Loucy (cell line): ENCODE measurements around the gene B3GALT6.

Experiments
- H2AFZ ChIP-seq: fragments of 200-600 bp; sonication (generic); 2 replicates; pipeline ENCODE4 v1.6.0; 2016; ENCODE audit warnings: antibody characterized with exemption, mild to moderate bottlenecking, low read length, moderate library complexity
- H3F3A ChIP-seq: fragments of 200-600 bp; 2 replicates; pipeline ENCODE4 v1.6.0; 2016; ENCODE audit warnings: antibody characterized with exemption, low read depth, mild to moderate bottlenecking
- H3K27me3 ChIP-seq: fragments of 200-600 bp; sonication (generic); 2 replicates; pipeline ENCODE4 v1.6.1; 2014; ENCODE audit warnings: low read length, mild to moderate bottlenecking; ENCODE audit not compliant: insufficient read depth, poor library complexity, severe bottlenecking
- H3K36me3 ChIP-seq: fragments of 200-600 bp; sonication (generic); 2 replicates; pipeline ENCODE4 v1.6.1; 2016; ENCODE audit warnings: low read length; ENCODE audit not compliant: insufficient read depth
- H3K4me1 ChIP-seq: fragments of 200-600 bp; sonication (generic); 2 replicates; pipeline ENCODE4 v1.5.1; 2014; ENCODE audit warnings: low read length, mild to moderate bottlenecking; ENCODE audit not compliant: insufficient read depth, poor library complexity, severe bottlenecking
- H3K4me2 ChIP-seq: fragments of 200-600 bp; sonication (generic); 2 replicates; pipeline ENCODE4 v1.6.0; 2014; ENCODE audit warnings: antibody characterized with exemption, low read length, low read depth, mild to moderate bottlenecking; ENCODE audit not compliant: poor library complexity, severe bottlenecking
- H3K4me3 ChIP-seq: fragments of 200-600 bp; sonication (generic); 2 replicates; pipeline ENCODE4 v1.5.1; 2014; ENCODE audit warnings: low read length, mild to moderate bottlenecking, mixed read lengths; ENCODE audit not compliant: poor library complexity, severe bottlenecking
- H3K79me2 ChIP-seq: fragments of 200-600 bp; sonication (generic); 2 replicates; pipeline ENCODE4 v1.6.1; 2014; ENCODE audit warnings: low read length; ENCODE audit not compliant: insufficient read depth
- H3K9ac ChIP-seq: fragments of 200-600 bp; sonication (generic); 2 replicates; pipeline ENCODE4 v1.6.0; 2014; ENCODE audit warnings: mild to moderate bottlenecking, low read depth, low read length, moderate library complexity; ENCODE audit not compliant: poor library complexity, severe bottlenecking
- H3K9me2 ChIP-seq: fragments of 200-600 bp; sonication (generic); replicated peaks from 2 replicates; pipeline ENCODE4 v1.6.1; 2016; ENCODE audit warnings: low read depth, low read length, mixed read lengths
- H3K9me3 ChIP-seq: fragments of 200-600 bp; sonication (generic); 2 replicates; pipeline ENCODE4 v1.6.1; 2014; ENCODE audit warnings: mild to moderate bottlenecking, antibody characterized with exemption, low read length, low read depth; ENCODE audit not compliant: insufficient read depth
- H4K20me1 ChIP-seq: fragments of 200-600 bp; sonication (generic); 2 replicates; pipeline ENCODE4 v1.6.0; 2014; ENCODE audit warnings: antibody characterized with exemption, low read length, mild to moderate bottlenecking; ENCODE audit not compliant: insufficient read depth, poor library complexity, severe bottlenecking
- CTCF ChIP-seq: fragments of 200-600 bp; sonication (generic); conservative IDR thresholded peaks from 2 replicates; pipeline ENCODE4 v1.5.1; 2014; ENCODE audit warnings: mild to moderate bottlenecking, antibody characterized with exemption, low read length
- EZH2phosphoT487 ChIP-seq: fragments of 200-600 bp; IDR thresholded peaks from 2 replicates; pipeline ENCODE4 v1.6.1; 2018; ENCODE audit warnings: antibody characterized with exemption, mild to moderate bottlenecking, moderate library complexity, borderline replicate concordance

Gene B3GALT6

GRCh38 chr1:1200876-1201810 lies 30.9 kb upstream of the B3GALT6 start:
- Histone ChIP-seq H3K79me2 (no peaks in the 10 kb centered on the region), H3K36me3 (no peaks in the 10 kb centered on the region), H2AFZ (no peak overlapping the region), H3F3A (no peaks in the 10 kb centered on the region), H3K9me2 (no peaks in the 10 kb centered on the region), H3K9me3 (no peaks in the 10 kb centered on the region), H3K27me3 (no peaks in the 10 kb centered on the region), H3K4me1 (peaks cover 9% of the 10 kb centered on the region), H3K4me2 (no peak overlapping the region), H3K4me3 (no peak overlapping the region), H4K20me1 (no peaks in the 10 kb centered on the region), H3K9ac (no peak overlapping the region)
- TF ChIP-seq EZH2phosphoT487, result no peak
- no peak for TF ChIP-seq CTCF

- Histone ChIP-seq H3K36me3 (no peaks in the 10 kb centered on the region), H3K4me1 (peaks cover 26% of the 10 kb centered on the region), H3K4me3 (no peak overlapping the region), H4K20me1 (no peaks in the 10 kb centered on the region), H3K9me3 (no peaks in the 10 kb centered on the region), H3K79me2 (no peaks in the 10 kb centered on the region), H3F3A (no peaks in the 10 kb centered on the region), H3K9me2 (no peaks in the 10 kb centered on the region), H3K9ac (no peak overlapping the region), H3K4me2 (no peak overlapping the region), H2AFZ (no peak overlapping the region), H3K27me3 (no peaks in the 10 kb centered on the region)
- TF ChIP-seq EZH2phosphoT487 (no peak), CTCF (no peak)
Measured at GRCh38 chr1:1202831-1203560, 29.0 kb upstream of the B3GALT6 start.

GRCh38 chr1:1203561-1204424 lies 28.2 kb upstream of the B3GALT6 start:
- H3K9me3 ChIP-seq, result no peaks in the 10 kb centered on the region
- peaks cover 31% of the 10 kb centered on the region for H3K4me1 ChIP-seq
- no peak overlapping the region for H3K4me3 ChIP-seq
- no peak overlapping the region for H3K9ac ChIP-seq
- no peaks in the 10 kb centered on the region for H3K79me2 ChIP-seq
- H3K27me3 ChIP-seq, result no peaks in the 10 kb centered on the region
- no peaks in the 10 kb centered on the region for H3F3A ChIP-seq
- TF ChIP-seq EZH2phosphoT487 (no peak), CTCF (no peak)
- no peaks in the 10 kb centered on the region for H3K36me3 ChIP-seq
- no peak overlapping the region for H2AFZ ChIP-seq
- no peak overlapping the region for H3K4me2 ChIP-seq
- H4K20me1 ChIP-seq, result no peaks in the 10 kb centered on the region
- H3K9me2 ChIP-seq, result no peaks in the 10 kb centered on the region
